Tibial artery (tissue), 4 donors: ENCODE data around the gene TOR4A.
A peak's percentile ranks its signal among the peaks of the same experiment; 100 is the strongest.

Experiments used
- DNase-seq, 2 donors: peaks; one replicate each; pipeline ENCODE4 v3.0.0-alpha.2; 2019
- H3K27ac ChIP-seq, 2 donors: fragments of 200-600 bp; sonication (generic) in 1 of 2; 1 replicate in 1 of 2; 2 replicates in 1 of 2; pipeline ENCODE4 v1.5.1; 2018 to 2019; ENCODE audit warnings: mild to moderate bottlenecking in 1 of 2
- H3K27me3 ChIP-seq, 2 donors: fragments of 200-600 bp; sonication (generic) in 1 of 2; one replicate each; pipeline versions ENCODE4 v1.5.1 to v1.6.0; 2016 to 2019
- H3K36me3 ChIP-seq, 3 donors: fragments of 200-600 bp; sonication (generic) in 2 of 3; one replicate each; pipeline ENCODE4 v1.5.1; 2016 to 2019; ENCODE audit warnings: mild to moderate bottlenecking in 2 of 3
- H3K4me1 ChIP-seq, 4 donors: fragments of 200-600 bp; sonication (generic) in 2 of 4; 1 replicate in 3 of 4; 2 replicates in 1 of 4; pipeline ENCODE4 v1.5.1; 2016 to 2019
- H3K4me3 ChIP-seq, 2 donors: fragments of 200-600 bp; sonication (generic) in 1 of 2; 1 replicate in 1 of 2; 2 replicates in 1 of 2; pipeline ENCODE4 v1.5.1; 2018 to 2019; ENCODE audit warnings: mild to moderate bottlenecking in 2 of 2
- H3K9me3 ChIP-seq, 3 donors: fragments of 200-600 bp; sonication (generic) in 1 of 3; one replicate each; pipeline ENCODE4 v1.5.1; 2016 to 2019
- intact Hi-C: fragments of 100-400 bp; cut with DNase I; formaldehyde crosslinking; loops from one replicate; pipeline ENCODE4 v1.15.0; 2023; ENCODE audit warnings: low total_unique reads
- TF ChIP-seq, protein P1 (sequence below), 2 experiments: fragments of 200-600 bp in 1 of 2; fragments of 450-650 bp in 1 of 2; IDR thresholded peaks; one replicate each; pipeline ENCODE4 v1.5.1; 2017 to 2019; ENCODE audit warnings: antibody characterized with exemption in 2 of 2, mild to moderate bottlenecking in 1 of 2, moderate library complexity in 1 of 2

TOR4A gene

DNA sequence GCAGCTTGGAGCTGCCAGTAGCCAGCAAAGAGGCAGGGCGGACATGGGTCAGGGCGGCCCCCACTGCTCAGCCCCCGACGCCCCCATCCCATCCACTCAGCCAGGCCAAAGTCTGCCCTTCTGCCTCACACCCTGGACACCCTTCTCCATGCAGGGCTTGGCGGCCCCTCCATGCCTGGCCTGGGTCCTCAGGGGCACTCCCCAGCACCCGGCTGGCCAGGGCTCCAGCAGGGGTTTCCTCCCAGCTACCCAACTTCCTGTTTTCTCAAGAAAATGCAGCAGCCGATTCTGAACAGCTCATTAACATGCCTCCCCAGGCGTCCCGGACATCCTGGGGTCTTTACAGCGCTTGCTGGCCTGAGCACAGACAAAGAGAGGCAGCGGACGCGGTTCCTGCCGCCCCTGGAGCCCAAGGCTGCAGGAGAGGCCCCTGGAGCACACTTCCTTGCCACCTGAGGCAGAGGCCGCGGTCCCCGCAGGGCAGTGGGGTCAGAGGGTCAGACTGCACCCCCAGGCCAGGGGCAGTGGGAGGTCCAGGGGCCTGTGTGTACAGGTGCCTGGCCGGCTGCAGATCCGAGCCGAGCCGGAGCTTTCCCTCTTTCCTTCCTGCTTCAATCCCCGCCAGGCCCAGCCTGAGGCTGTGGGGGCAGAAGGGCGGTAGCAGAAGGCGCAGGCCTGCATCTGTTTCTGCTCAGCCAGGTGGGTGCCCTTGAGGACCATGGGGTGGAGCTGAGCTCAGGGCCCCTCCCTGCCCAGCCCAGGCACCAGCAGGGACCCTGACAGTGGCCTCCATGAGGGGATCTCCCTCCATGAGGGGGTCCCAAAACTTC, 43.2 kb downstream of the TOR4A start:
- peak in 1 of 2 donors; percentile 63 for DNase-seq
- Histone ChIP-seq H3K27ac (no peak overlapping the region), H3K27me3 (peaks cover 0 to 38% of the 10 kb centered on the region in 2 donors), H3K4me3 (no peak overlapping the region), H3K36me3 (no peaks in the 10 kb centered on the region), H3K4me1 (peaks cover 0 to 37% (median 25%) of the 10 kb centered on the region in 4 donors), H3K9me3 (no peaks in the 10 kb centered on the region)
- TF ChIP-seq, protein P1, sequence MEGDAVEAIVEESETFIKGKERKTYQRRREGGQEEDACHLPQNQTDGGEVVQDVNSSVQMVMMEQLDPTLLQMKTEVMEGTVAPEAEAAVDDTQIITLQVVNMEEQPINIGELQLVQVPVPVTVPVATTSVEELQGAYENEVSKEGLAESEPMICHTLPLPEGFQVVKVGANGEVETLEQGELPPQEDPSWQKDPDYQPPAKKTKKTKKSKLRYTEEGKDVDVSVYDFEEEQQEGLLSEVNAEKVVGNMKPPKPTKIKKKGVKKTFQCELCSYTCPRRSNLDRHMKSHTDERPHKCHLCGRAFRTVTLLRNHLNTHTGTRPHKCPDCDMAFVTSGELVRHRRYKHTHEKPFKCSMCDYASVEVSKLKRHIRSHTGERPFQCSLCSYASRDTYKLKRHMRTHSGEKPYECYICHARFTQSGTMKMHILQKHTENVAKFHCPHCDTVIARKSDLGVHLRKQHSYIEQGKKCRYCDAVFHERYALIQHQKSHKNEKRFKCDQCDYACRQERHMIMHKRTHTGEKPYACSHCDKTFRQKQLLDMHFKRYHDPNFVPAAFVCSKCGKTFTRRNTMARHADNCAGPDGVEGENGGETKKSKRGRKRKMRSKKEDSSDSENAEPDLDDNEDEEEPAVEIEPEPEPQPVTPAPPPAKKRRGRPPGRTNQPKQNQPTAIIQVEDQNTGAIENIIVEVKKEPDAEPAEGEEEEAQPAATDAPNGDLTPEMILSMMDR (IDR thresholded peaks at IDR 0.05) = no peak
- intact Hi-C loops = no loop called here

DNA sequence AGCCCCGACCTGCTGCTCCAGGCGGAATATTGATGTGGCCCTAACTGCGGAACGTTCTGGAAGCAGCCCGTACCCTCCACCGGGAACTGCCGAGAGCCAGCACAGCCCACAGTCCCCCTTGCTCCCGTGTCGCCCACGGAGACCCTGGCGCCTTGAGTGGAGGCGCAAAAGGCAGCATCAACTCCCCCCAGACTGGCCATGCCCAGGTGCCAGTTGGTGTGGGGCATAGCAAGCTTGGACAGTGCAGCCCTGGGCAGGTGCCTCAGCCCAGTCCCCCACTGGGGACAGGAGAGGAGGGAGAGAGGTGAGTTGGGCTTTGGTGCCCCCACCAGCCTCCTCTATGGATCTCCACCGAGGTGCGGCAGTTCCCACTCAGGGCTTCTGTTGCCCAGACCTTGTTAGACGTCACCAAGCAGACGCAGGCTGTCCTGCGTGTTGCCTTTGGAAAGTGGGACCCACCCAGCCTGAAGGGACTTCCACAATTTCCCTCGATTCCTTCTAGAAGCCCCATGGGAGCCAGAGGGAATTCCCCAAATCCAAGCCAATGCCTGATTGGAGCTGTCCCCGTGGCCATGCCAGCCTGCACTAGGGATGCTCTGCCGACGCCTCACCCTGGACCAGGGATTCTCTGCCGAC, 44.3 kb downstream of the TOR4A start:
- intact Hi-C loops = no loop called here
- Histone ChIP-seq H3K9me3 (no peaks in the 10 kb centered on the region), H3K36me3 (no peaks in the 10 kb centered on the region), H3K27me3 (peaks cover 0 to 27% of the 10 kb centered on the region in 2 donors), H3K27ac (no peak overlapping the region), H3K4me1 (peaks cover 0 to 26% (median 16%) of the 10 kb centered on the region in 4 donors), H3K4me3 (no peak overlapping the region)
- TF ChIP-seq, protein P1 (IDR thresholded peaks at IDR 0.05) = no peak
- peak in 1 of 2 donors; percentile 43 for DNase-seq

DNA sequence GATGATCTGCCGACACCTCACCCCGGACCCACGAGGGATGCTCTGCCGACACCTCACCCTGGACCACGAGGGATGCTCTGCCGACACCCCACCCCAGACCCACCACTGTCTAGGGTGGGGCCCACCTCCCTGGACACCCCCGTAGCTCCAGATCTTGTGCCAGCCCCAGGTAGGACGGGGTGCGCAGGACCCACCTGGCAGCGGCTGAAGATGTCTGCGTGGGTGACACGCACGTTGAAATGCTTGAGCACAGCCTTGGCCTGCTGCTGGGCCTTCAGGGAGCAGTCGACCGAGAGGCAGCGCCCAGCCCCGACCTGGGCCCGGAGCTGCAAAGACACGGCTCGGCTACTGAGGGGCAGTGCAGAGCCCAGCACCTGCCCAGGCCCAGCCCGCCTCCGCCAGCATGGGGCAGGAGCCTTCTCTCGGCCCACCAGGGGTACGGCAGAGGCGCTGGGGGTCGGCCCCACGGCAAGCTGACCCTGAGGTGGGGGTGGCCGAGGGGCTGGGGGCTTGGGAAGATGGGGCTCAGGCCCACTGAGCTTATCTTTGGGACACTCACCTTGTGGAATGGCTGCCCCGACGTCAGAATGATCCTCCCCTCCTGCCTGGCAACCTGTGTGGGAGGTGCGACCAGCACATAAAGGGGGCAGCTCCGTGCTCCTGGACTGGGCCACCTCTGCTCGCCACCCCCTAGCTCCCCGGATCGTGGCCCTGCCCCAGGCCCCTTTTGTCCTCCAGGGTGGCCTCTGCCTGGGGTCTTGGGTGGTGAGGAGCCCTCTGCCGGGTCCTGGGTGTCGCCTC, 46.2 kb downstream of the TOR4A start:
- H3K27ac ChIP-seq = no peak overlapping the region
- TF ChIP-seq, protein P1 (IDR thresholded peaks at IDR 0.05) = no peak
- peaks cover 0 to 17% (median 9%) of the 10 kb centered on the region in 4 donors for H3K4me1 ChIP-seq
- H3K4me3 ChIP-seq = no peak overlapping the region
- H3K36me3 ChIP-seq = no peaks in the 10 kb centered on the region
- peaks cover 0 to 9% of the 10 kb centered on the region in 2 donors for H3K27me3 ChIP-seq
- DNase-seq = peak in 1 of 2 donors; percentile 48
- intact Hi-C loops = no loop called here
- H3K9me3 ChIP-seq = no peaks in the 10 kb centered on the region

DNA sequence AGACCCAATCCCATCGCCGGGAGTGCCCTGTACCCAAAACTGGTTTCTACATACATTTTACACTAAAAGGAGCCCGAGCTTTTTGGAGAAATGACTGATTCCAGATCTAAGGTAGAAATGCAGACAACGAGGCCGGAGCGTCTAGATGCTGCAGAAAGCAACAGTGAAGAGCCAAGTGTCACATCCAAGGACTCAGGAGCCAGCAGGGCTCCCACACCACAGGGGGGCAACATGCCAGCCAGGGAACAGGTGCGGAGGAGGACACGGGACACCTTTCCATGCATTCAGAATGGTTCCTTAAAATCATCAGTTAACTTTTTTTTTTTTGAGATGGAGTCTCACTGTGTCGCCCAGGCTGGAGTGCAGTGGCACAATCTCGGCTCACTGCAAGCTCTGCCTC, 47.6 kb downstream of the TOR4A start:
- intact Hi-C loops = no loop called here
- Histone ChIP-seq H3K36me3 (no peaks in the 10 kb centered on the region), H3K27me3 (peaks cover 0 to 2% of the 10 kb centered on the region in 2 donors), H3K9me3 (no peaks in the 10 kb centered on the region), H3K4me1 (peaks cover 0 to 5% (median 0%) of the 10 kb centered on the region in 4 donors), H3K4me3 (no peak overlapping the region), H3K27ac (no peak overlapping the region)
- DNase-seq = peak in 1 of 2 donors; percentile 34
- TF ChIP-seq, protein P1 (IDR thresholded peaks at IDR 0.05) = no peak

DNA sequence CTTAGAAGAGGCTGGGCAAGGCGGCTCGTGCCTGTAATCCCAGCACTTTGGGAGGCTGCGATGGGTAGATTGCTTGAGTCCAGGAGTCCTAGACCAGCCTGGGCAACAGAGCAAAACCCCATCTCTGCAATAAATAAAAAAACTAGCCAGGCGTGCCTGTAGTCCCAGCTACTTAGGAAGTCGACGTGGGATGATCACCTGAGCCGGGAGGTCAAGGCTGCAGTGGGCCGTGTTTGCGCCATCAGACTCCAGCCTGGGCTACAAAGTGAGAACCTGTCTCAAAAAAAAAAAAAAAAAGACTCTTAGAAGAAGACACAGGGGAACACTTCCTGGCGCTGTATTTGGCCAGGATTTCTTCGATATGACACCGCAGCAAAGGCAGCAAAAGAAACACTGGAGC, 48.3 kb downstream of the TOR4A start:
- intact Hi-C loops = no loop called here
- DNase-seq = no peak
- no peaks in the 10 kb centered on the region for H3K4me1 ChIP-seq
- no peak overlapping the region for H3K27ac ChIP-seq
- TF ChIP-seq, protein P1 (IDR thresholded peaks at IDR 0.05) = no peak
- no peaks in the 10 kb centered on the region for H3K9me3 ChIP-seq
- no peaks in the 10 kb centered on the region for H3K27me3 ChIP-seq
- H3K4me3 ChIP-seq = no peak overlapping the region
- H3K36me3 ChIP-seq = no peaks in the 10 kb centered on the region
